ENCODE measurements around the gene DNAAF8. TPM values are rescaled to one million over a fixed set of nuclear protein-coding genes. Genes with fewer than 3 reads are reported as not detected.

Gene DNAAF8
- total and polyA plus RNA-seq, 2 of the 4 experiments (the other 2 are of a cell fraction), result 0.54 to 1.7 TPM

- Histone ChIP-seq H3K36me3 (ENCODE audit: control insufficient read depth, insufficient read depth, low read length) (no peaks in the 10 kb centered on the region), H3K9me3 (ENCODE audit: control insufficient read depth, insufficient read depth, low read length) (no peaks in the 10 kb centered on the region), H3K56ac (ENCODE audit: extremely low read depth, insufficient read depth, low read length) (no peak within 1 kb of the TSS), H2AK9ac (replicated peaks; ENCODE audit: low read depth, low read length, poor library complexity) (peak within 1 kb of the TSS; percentile 28), H3K4me3 (ENCODE audit: insufficient read depth, low read depth, low read length) (no peak within 1 kb of the TSS), H3K79me1 (ENCODE audit: low read depth in 1 of 2, low read length in 2 of 2) (no peaks in the 10 kb centered on the region), H3K9me1 (ENCODE audit: insufficient read depth, low read length) (0 out of 2 replicates have a peak, but pooled peaks cover 3% of the 10 kb centered on the region), H2AFZ (replicated peaks; ENCODE audit: low read length, poor library complexity) (peak within 1 kb of the TSS; percentile 32), H3K23ac (ENCODE audit: low read depth, low read length) (no peak within 1 kb of the TSS), H4K8ac (ENCODE audit: low read depth in 2 of 2, low read length in 2 of 2) (no peak within 1 kb of the TSS), H3K4me1 (ENCODE audit: control insufficient read depth, insufficient read depth, low read length) (no peaks in the 10 kb centered on the region), H4K5ac (ENCODE audit: low read depth, low read length) (no peak within 1 kb of the TSS), H2BK120ac (ENCODE audit: low read depth, low read length) (no peak within 1 kb of the TSS), H2BK20ac (ENCODE audit: low read depth, low read length) (no peak within 1 kb of the TSS), H3K9ac (ENCODE audit: low read depth, low read length) (no peak within 1 kb of the TSS), H2BK5ac (ENCODE audit: low read depth, low read length, poor library complexity, severe bottlenecking) (no peak within 1 kb of the TSS), H2BK15ac (ENCODE audit: low read depth, low read length) (no peak within 1 kb of the TSS), H3K4ac (ENCODE audit: low read depth, low read length) (no peak within 1 kb of the TSS), H3K14ac (replicated peaks; ENCODE audit: low read depth, low read length) (no peak within 1 kb of the TSS), H4K91ac (ENCODE audit: insufficient read depth, low read depth, low read length) (no peak within 1 kb of the TSS), H2AK5ac (ENCODE audit: low read depth, low read length) (0 out of 2 replicates have a peak within 1 kb of the TSS, but pooled peaks have one; percentile 8), H3K4me2 (ENCODE audit: low read depth, low read length) (no peak within 1 kb of the TSS), H3K27ac (ENCODE audit: insufficient read depth, low read length) (no peak within 1 kb of the TSS), H4K20me1 (ENCODE audit: insufficient read depth, low read length) (no peaks in the 10 kb centered on the region), H3K18ac (ENCODE audit: low read depth, low read length) (no peak within 1 kb of the TSS), H3K27me3 (ENCODE audit: control insufficient read depth, insufficient read depth, low read length) (no peaks in the 10 kb centered on the region; the same call in 1 of the 2 replicates)
- BruUV-seq (replicated peaks), result no TSS peak
- intact Hi-C loops (cut with micrococcal nuclease), result no loop called here
- ATAC-seq (ENCODE audit: low read depth) (no peak), DNase-seq (no peak)
- POLR2A ChIA-PET (ENCODE audit: unreplicated experiment), result no interaction called here
- in situ Hi-C loops (cut with MboI; ENCODE audit: low sequenced_read_pairs), result no loop called here
- dilution Hi-C loops (cut with HindIII; ENCODE audit: low sequenced_read_pairs, unreplicated experiment), result no loop called here
- no peak for TF ChIP-seq BHLHE40 (IDR thresholded peaks at IDR 0.05; ENCODE audit: low read depth, low read length)
- no peak for TF ChIP-seq POLR2A (IDR thresholded peaks at IDR 0.05; ENCODE audit: low read depth, low read length)
- TF ChIP-seq RAD21 (IDR thresholded peaks at IDR 0.05; ENCODE audit: low read length), result no peak
- no peak for TF ChIP-seq USF2 (IDR thresholded peaks at IDR 0.05; ENCODE audit: low read depth, low read length)
- CTCF ChIA-PET, result no interaction called here
- 60% methylated on average over 1 of the region's 14 CpGs; no CpG with 5 or more reads in 1 of the 2 experiments for WGBS, 2 experiments (ENCODE audit: extremely low coverage in 2 of 2, insufficient read length in 1 of 2)
Observed at GRCh38 chr16:4787627-4788482, 53.5 kb downstream of the DNAAF8 start, which contains the start of gene SEPTIN12. Gene SEPTIN12 (minus strand): TSS chr16:4788345. CDS start chr16:4787645, 700 bp downstream.

All from IMR-90 (cell line).